Neural progenitor cell (in vitro differentiated cells): Measurements from ENCODE around the gene SLC2A11. TPM values are rescaled to one million over a fixed set of nuclear protein-coding genes. Genes with fewer than 3 reads are reported as not detected.

Experiments used
- DNase-seq: peaks from one replicate; pipeline ENCODE4 v3.0.0-alpha.2; 2016; ENCODE audit warnings: low spot score
- H2AFZ ChIP-seq: fragments of 200-600 bp; sonication (generic); replicated peaks from 2 replicates; pipeline ENCODE4 v1.6.1; 2016; ENCODE audit warnings: antibody characterized with exemption
- H3F3A ChIP-seq: fragments of 200-600 bp; sonication (generic); 2 replicates; pipeline ENCODE4 v1.6.1; 2016; ENCODE audit warnings: antibody characterized with exemption, low read depth
- H3K27ac ChIP-seq: fragments of 200-600 bp; sonication (generic); 2 replicates; pipeline ENCODE4 v1.5.1; 2016; ENCODE audit warnings: mild to moderate bottlenecking
- H3K27me3 ChIP-seq: fragments of 200-600 bp; sonication (generic); 2 replicates; pipeline ENCODE4 v1.6.1; 2016; ENCODE audit warnings: mild to moderate bottlenecking, moderate library complexity
- H3K36me3 ChIP-seq: fragments of 200-600 bp; sonication (generic); 2 replicates; pipeline ENCODE4 v1.5.1; 2016
- H3K4me1 ChIP-seq: fragments of 200-600 bp; sonication (generic); 2 replicates; pipeline ENCODE4 v1.6.1; 2016; ENCODE audit warnings: mixed run types
- H3K4me2 ChIP-seq: fragments of 200-600 bp; sonication (generic); 2 replicates; pipeline ENCODE4 v1.6.1; 2016
- H3K4me3 ChIP-seq: fragments of 200-600 bp; sonication (generic); 2 replicates; pipeline ENCODE4 v1.5.1; 2016
- H3K79me2 ChIP-seq: fragments of 200-600 bp; sonication (generic); 2 replicates; pipeline ENCODE4 v1.6.1; 2016; ENCODE audit warnings: low read depth
- H3K9ac ChIP-seq: fragments of 200-600 bp; sonication (generic); 2 replicates; pipeline ENCODE4 v1.6.1; 2016
- H3K9me3 ChIP-seq: fragments of 200-600 bp; sonication (generic); 2 replicates; pipeline ENCODE4 v1.5.1; 2016; ENCODE audit warnings: low read depth
- H4K20me1 ChIP-seq: fragments of 200-600 bp; sonication (generic); 2 replicates; pipeline ENCODE4 v1.6.1; 2016; ENCODE audit warnings: low read depth
- H3K27ac Mint-ChIP-seq: 3 replicates; pipeline ENCODE4 v1.8.0; 2021; ENCODE audit warnings: mixed read lengths
- H3K27me3 Mint-ChIP-seq: 2 replicates; pipeline ENCODE4 v1.8.0; 2022; ENCODE audit warnings: low read depth, mild to moderate bottlenecking, inconsistent platforms, moderate library complexity, mixed read lengths; ENCODE audit not compliant: insufficient read depth
- H3K36me3 Mint-ChIP-seq: 3 replicates; pipeline ENCODE4 v1.8.0; 2021; ENCODE audit warnings: mixed read lengths
- H3K4me1 Mint-ChIP-seq: 3 replicates; pipeline ENCODE4 v1.8.0; 2021; ENCODE audit warnings: mixed read lengths
- H3K4me3 Mint-ChIP-seq: 3 replicates; pipeline ENCODE4 v1.8.0; 2021; ENCODE audit warnings: mild to moderate bottlenecking, moderate library complexity, mixed read lengths
- H3K9me3 Mint-ChIP-seq: 3 replicates; pipeline ENCODE4 v1.8.0; 2020; ENCODE audit warnings: mixed read lengths
- CTCF ChIP-seq: fragments of 200-600 bp; sonication (generic); IDR thresholded peaks from 2 replicates; pipeline ENCODE4 v1.5.1; 2017; ENCODE audit warnings: antibody characterized with exemption, mild to moderate bottlenecking
- EZH2 ChIP-seq: fragments of 200-600 bp; sonication (generic); IDR thresholded peaks from 2 replicates; pipeline ENCODE4 v1.6.1; 2017; ENCODE audit warnings: antibody characterized with exemption, mild to moderate bottlenecking, moderate library complexity
- EZH2phosphoT487 ChIP-seq: fragments of 200-600 bp; sonication (generic); IDR thresholded peaks from 2 replicates; pipeline ENCODE4 v1.6.1; 2017; ENCODE audit warnings: antibody characterized with exemption
- total RNA-seq: library from RNA; depleted of rRNA; stranded (reverse); fragments of >200 nt; gene quantifications from 2 replicates; pipeline ENCODE4 v1.2.3, GENCODE V29; 2015; ENCODE audit warnings: low replicate concordance

The SLC2A11 gene
- total RNA-seq, 1 donor from 2014 or later: 3.8 TPM

DNA sequence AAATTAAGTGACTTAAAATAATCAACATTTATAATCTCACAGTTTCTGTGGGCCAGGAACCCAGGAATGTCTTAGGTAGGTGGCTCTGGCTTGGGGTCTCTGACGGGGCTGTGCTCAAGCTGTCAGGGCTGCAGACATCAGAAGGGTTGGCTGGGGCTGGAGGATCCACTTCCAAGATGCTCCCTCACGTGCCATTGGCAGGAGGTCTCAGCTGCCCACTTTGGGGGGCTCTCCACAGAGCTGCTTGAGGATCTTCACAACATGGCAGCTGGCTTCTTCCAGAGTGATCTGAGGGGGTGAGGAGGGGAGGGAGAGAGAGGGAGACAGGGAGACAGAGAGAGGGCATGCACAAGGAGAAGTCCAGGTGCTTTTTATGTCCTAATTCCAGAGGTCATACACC lies 18.1 kb downstream of the SLC2A11 start:
- Mint-ChIP-seq H3K27me3 (peaks cover 4% of the 10 kb centered on the region), H3K4me3 (no peak overlapping the region)
- TF ChIP-seq EZH2: no peak
- no peak for TF ChIP-seq CTCF
- no peak for TF ChIP-seq EZH2phosphoT487

DNA sequence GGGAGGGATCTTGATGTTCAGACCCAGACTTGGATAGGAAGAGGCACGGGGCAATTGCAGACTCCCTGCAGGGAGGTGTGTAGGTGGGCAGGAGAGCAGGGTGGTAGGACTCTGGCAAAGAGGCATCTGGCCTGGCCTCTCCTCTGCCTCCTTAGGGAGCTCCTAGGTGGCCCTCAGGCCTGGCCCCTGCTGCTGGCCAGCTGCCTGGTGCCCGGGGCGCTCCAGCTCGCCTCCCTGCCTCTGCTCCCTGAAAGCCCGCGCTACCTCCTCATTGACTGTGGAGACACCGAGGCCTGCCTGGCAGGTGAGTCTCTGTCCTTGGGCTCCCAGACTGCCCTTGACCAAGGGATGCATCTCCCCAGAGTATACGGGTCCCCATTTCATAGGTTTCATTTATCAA lies 19.9 kb downstream of the SLC2A11 start:
- Histone ChIP-seq H2AFZ (no peak overlapping the region), H3K4me1 (no peaks in the 10 kb centered on the region), H3K9me3 (no peaks in the 10 kb centered on the region), H3K4me2 (no peak overlapping the region), H3K27ac (no peak overlapping the region), H3K36me3 (no peaks in the 10 kb centered on the region), H3F3A (no peaks in the 10 kb centered on the region), H3K9ac (no peak overlapping the region), H3K27me3 (no peaks in the 10 kb centered on the region), H4K20me1 (no peaks in the 10 kb centered on the region), H3K79me2 (no peaks in the 10 kb centered on the region), H3K4me3 (no peak overlapping the region)
- no peak for DNase-seq
- peaks cover 36% of the 10 kb centered on the region for H3K36me3 Mint-ChIP-seq
- no peak overlapping the region for H3K4me3 Mint-ChIP-seq
- H3K27me3 Mint-ChIP-seq: peaks cover 4% of the 10 kb centered on the region
- TF ChIP-seq EZH2phosphoT487: no peak
- no peak for TF ChIP-seq EZH2
- no peak for TF ChIP-seq CTCF
- H3K9me3 Mint-ChIP-seq: no peaks in the 10 kb centered on the region
- H3K4me1 Mint-ChIP-seq: peaks cover 4% of the 10 kb centered on the region
- peak overlapping the region; percentile 78 for H3K27ac Mint-ChIP-seq

More for the DNA sequence above, 18.1 kb downstream of the SLC2A11 start:
- peaks cover 4% of the 10 kb centered on the region for H3K4me1 Mint-ChIP-seq
- Histone ChIP-seq H3K27me3 (no peaks in the 10 kb centered on the region), H3K9me3 (no peaks in the 10 kb centered on the region), H3K4me1 (no peaks in the 10 kb centered on the region), H3K4me2 (no peak overlapping the region), H3K9ac (no peak overlapping the region), H3K4me3 (no peak overlapping the region), H3K36me3 (no peaks in the 10 kb centered on the region), H3K79me2 (no peaks in the 10 kb centered on the region), H4K20me1 (no peaks in the 10 kb centered on the region), H3F3A (no peaks in the 10 kb centered on the region), H3K27ac (no peak overlapping the region), H2AFZ (no peak overlapping the region)
- DNase-seq: no peak
- peaks cover 34% of the 10 kb centered on the region for H3K36me3 Mint-ChIP-seq
- H3K27ac Mint-ChIP-seq: no peak overlapping the region
- no peaks in the 10 kb centered on the region for H3K9me3 Mint-ChIP-seq

GRCh38 chr22:23878219-23878618 lies 20.5 kb downstream of the SLC2A11 start:
- Histone ChIP-seq H4K20me1 (no peaks in the 10 kb centered on the region), H3K4me2 (no peak overlapping the region), H3K27me3 (no peaks in the 10 kb centered on the region), H3K4me3 (no peak overlapping the region), H3F3A (no peaks in the 10 kb centered on the region), H2AFZ (no peak overlapping the region), H3K9ac (no peak overlapping the region), H3K4me1 (no peaks in the 10 kb centered on the region), H3K79me2 (no peaks in the 10 kb centered on the region), H3K9me3 (no peaks in the 10 kb centered on the region), H3K27ac (no peak overlapping the region), H3K36me3 (no peaks in the 10 kb centered on the region)
- H3K4me1 Mint-ChIP-seq: peaks cover 4% of the 10 kb centered on the region
- no peak overlapping the region for H3K4me3 Mint-ChIP-seq
- no peak for TF ChIP-seq CTCF
- no peak for TF ChIP-seq EZH2
- no peak for TF ChIP-seq EZH2phosphoT487
- H3K27me3 Mint-ChIP-seq: peaks cover 4% of the 10 kb centered on the region
- H3K9me3 Mint-ChIP-seq: no peaks in the 10 kb centered on the region
- peak overlapping the region; percentile 78 for H3K27ac Mint-ChIP-seq
- H3K36me3 Mint-ChIP-seq: peaks cover 36% of the 10 kb centered on the region
- no peak for DNase-seq
